ENCODE data around the gene STK32B. TPM values are rescaled to one million over a fixed set of nuclear protein-coding genes. Genes with fewer than 3 reads are reported as not detected.
A peak's percentile ranks its signal among the peaks of the same experiment; 100 is the strongest.

Gene STK32B
- total and polyA plus RNA-seq, 2 donors (not counting 3 experiments of a cell fraction or from before 2014, with no cell fraction given): 5.6 to 7.8 TPM

GRCh38 chr4:5370286-5370685 lies 319.0 kb downstream of the STK32B start:
- Histone ChIP-seq H3K9ac (replicated peaks; ENCODE audit: extremely low read depth, insufficient read depth, low read length) (no peak overlapping the region), H3K9me3 (replicated peaks; ENCODE audit: control insufficient read depth, insufficient read depth, low read length) (no peaks in the 10 kb centered on the region), H2AFZ (ENCODE audit: low read depth, low read length) (no peak overlapping the region), H3K79me2 (ENCODE audit: control insufficient read depth, insufficient read depth, low read length) (no peaks in the 10 kb centered on the region), H3K27me3 (ENCODE audit: control insufficient read depth in 2 of 2, insufficient read depth in 2 of 2, low read length in 2 of 2) (no peaks in the 10 kb centered on the region), H4K20me1 (replicated peaks; ENCODE audit: control insufficient read depth, extremely low read depth, insufficient read depth, low read length) (no peaks in the 10 kb centered on the region), H3K4me2 (ENCODE audit: insufficient read depth, low read length) (no peak overlapping the region), H3K9me1 (replicated peaks; ENCODE audit: control insufficient read depth, extremely low read depth, insufficient read depth, low read length) (no peaks in the 10 kb centered on the region), H3K4me3 (replicated peaks in 1 of 3; ENCODE audit: insufficient read depth in 1 of 3, low read depth in 1 of 3, low read length in 3 of 3) (no peak overlapping the region), H3K27ac (ENCODE audit: insufficient read depth, low read depth, low read length) (no peak overlapping the region), H3K4me1 (ENCODE audit: control insufficient read depth, extremely low read depth, insufficient read depth, low read length) (no peaks in the 10 kb centered on the region), H3K36me3 (ENCODE audit: control insufficient read depth in 2 of 2, extremely low read depth in 1 of 2, insufficient read depth in 2 of 2, low read length in 2 of 2) (no peaks in the 10 kb centered on the region)
- ChIA-PET CTCF (interaction anchor here (1.4 kb wide), 1 partner anchor 13 kb away, joined by 3 read pairs; no protein-coding TSS in a partner anchor), POLR2A (no interaction called here)
- DNase-seq (ENCODE audit: low read depth, low spot score) (no peak), FAIRE-seq (no peak)
- TF ChIP-seq FOS (IDR thresholded peaks at IDR 0.05; ENCODE audit: borderline replicate concordance, insufficient read depth, low read length) (peak; percentile 44), JUN (IDR thresholded peaks at IDR 0.05; ENCODE audit: borderline replicate concordance, insufficient read depth, insufficient read length, low read depth) (no peak)
- intact Hi-C loops (cut with micrococcal nuclease): no loop called here
- BruUV-seq (replicated peaks): no TSS peak
- dilution Hi-C loops (cut with MboI; ENCODE audit: extremely low pct_ligation_motif_present, low sequenced_read_pairs): no loop called here

- TF ChIP-seq EZH2 (IDR thresholded peaks at IDR 0.05; ENCODE audit: borderline replicate concordance, low read depth, low read length, severe bottlenecking) (no peak), POLR2A (IDR thresholded peaks at IDR 0.05; ENCODE audit: low read depth, low read length) (no peak)
- TF ChIP-seq, protein P1, sequence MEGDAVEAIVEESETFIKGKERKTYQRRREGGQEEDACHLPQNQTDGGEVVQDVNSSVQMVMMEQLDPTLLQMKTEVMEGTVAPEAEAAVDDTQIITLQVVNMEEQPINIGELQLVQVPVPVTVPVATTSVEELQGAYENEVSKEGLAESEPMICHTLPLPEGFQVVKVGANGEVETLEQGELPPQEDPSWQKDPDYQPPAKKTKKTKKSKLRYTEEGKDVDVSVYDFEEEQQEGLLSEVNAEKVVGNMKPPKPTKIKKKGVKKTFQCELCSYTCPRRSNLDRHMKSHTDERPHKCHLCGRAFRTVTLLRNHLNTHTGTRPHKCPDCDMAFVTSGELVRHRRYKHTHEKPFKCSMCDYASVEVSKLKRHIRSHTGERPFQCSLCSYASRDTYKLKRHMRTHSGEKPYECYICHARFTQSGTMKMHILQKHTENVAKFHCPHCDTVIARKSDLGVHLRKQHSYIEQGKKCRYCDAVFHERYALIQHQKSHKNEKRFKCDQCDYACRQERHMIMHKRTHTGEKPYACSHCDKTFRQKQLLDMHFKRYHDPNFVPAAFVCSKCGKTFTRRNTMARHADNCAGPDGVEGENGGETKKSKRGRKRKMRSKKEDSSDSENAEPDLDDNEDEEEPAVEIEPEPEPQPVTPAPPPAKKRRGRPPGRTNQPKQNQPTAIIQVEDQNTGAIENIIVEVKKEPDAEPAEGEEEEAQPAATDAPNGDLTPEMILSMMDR (IDR thresholded peaks at IDR 0.05; ENCODE audit: extremely low read depth in 1 of 2, insufficient read depth in 1 of 2, low read depth in 1 of 2, low read length in 2 of 2): no peak
- Histone ChIP-seq H3K27ac (ENCODE audit: insufficient read depth, low read depth, low read length) (no peak overlapping the region), H3K27me3 (ENCODE audit: control insufficient read depth in 2 of 2, insufficient read depth in 2 of 2, low read length in 2 of 2) (no peaks in the 10 kb centered on the region), H3K79me2 (ENCODE audit: control insufficient read depth, insufficient read depth, low read length) (no peaks in the 10 kb centered on the region), H3K9me3 (replicated peaks; ENCODE audit: control insufficient read depth, insufficient read depth, low read length) (no peaks in the 10 kb centered on the region), H3K4me2 (ENCODE audit: insufficient read depth, low read length) (no peak overlapping the region), H4K20me1 (replicated peaks; ENCODE audit: control insufficient read depth, extremely low read depth, insufficient read depth, low read length) (no peaks in the 10 kb centered on the region), H3K4me1 (ENCODE audit: control insufficient read depth, extremely low read depth, insufficient read depth, low read length) (no peaks in the 10 kb centered on the region), H3K9me1 (replicated peaks; ENCODE audit: control insufficient read depth, extremely low read depth, insufficient read depth, low read length) (no peaks in the 10 kb centered on the region), H3K36me3 (ENCODE audit: control insufficient read depth in 2 of 2, extremely low read depth in 1 of 2, insufficient read depth in 2 of 2, low read length in 2 of 2) (no peaks in the 10 kb centered on the region), H3K4me3 (replicated peaks in 1 of 3; ENCODE audit: insufficient read depth in 1 of 3, low read depth in 1 of 3, low read length in 3 of 3) (no peak overlapping the region), H3K9ac (replicated peaks; ENCODE audit: extremely low read depth, insufficient read depth, low read length) (no peak overlapping the region), H2AFZ (ENCODE audit: low read depth, low read length) (no peak overlapping the region)
- intact Hi-C loops (cut with micrococcal nuclease): no loop called here
- POLR2A ChIA-PET: no interaction called here
- DNase-seq (ENCODE audit: low read depth, low spot score): no peak
- no peak for FAIRE-seq
- CTCF ChIA-PET: no interaction called here
- BruUV-seq (replicated peaks): no TSS peak
- dilution Hi-C loops (cut with MboI; ENCODE audit: extremely low pct_ligation_motif_present, low sequenced_read_pairs): no loop called here
These were observed 320.3 kb downstream of the STK32B start for GRCh38 chr4:5371415-5372190.

Data from endothelial cell of umbilical vein (primary cell).